Measurements from ENCODE around the gene TM4SF20.

The TM4SF20 gene

DNA sequence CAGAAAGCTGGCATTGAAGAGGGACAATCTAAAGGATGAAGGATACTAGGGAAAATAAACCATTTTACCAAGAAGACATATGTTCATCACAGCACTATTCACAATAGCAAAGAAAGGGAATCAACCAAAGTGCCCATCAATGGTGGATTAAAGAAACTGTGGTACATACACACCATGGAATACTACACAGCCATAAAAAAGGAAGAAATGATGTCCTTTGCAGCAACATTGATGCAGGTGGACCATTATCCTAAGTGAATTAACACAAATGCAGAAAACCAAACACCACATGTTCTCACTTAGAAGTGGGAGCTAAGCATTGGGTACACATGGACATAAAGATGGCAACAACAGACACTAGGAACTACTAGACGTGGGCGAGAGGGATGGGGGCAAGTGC, 61.3 kb downstream of the TM4SF20 start:
- no peak for DNase-seq

- no peak for DNase-seq
These were observed 65.8 kb downstream of the TM4SF20 start for GRCh38 chr2:227313310-227313709.

- DNase-seq: no peak
These were observed 66.5 kb downstream of the TM4SF20 start for GRCh38 chr2:227312579-227312978.

Data from effector CD4-positive, alpha-beta T cell (primary cell).